Thoracic aorta (tissue), 2 donors: Measurements from ENCODE around the gene CNGB1. TPM values are rescaled to one million over a fixed set of nuclear protein-coding genes. Genes with fewer than 3 reads are reported as not detected.

ENCODE experiments used
- ATAC-seq: fragments of 150-250 bp; one replicate; pipeline ENCODE4 v1.8.0; 2017; ENCODE audit warnings: low read depth; ENCODE audit not compliant: insufficient number of reproducible peaks, low FRiP score
- DNase-seq: peaks from one replicate; pipeline ENCODE4 v3.0.0-alpha.2; 2020; ENCODE audit warnings: low spot score
- H3K27ac ChIP-seq, 2 donors: fragments of 200-600 bp; sonication (generic); 1 replicate in 1 of 2; 2 replicates in 1 of 2; pipeline ENCODE4 v1.5.1; 2016; ENCODE audit warnings: mild to moderate bottlenecking in 2 of 2, moderate library complexity in 2 of 2
- H3K27me3 ChIP-seq: fragments of 200-600 bp; sonication (generic); replicated peaks from 2 replicates; pipeline ENCODE4 v1.6.0; 2016; ENCODE audit warnings: mild to moderate bottlenecking; ENCODE audit not compliant: insufficient read depth
- H3K36me3 ChIP-seq: fragments of 200-600 bp; sonication (generic); one replicate; pipeline ENCODE4 v1.5.1; 2016
- H3K4me1 ChIP-seq, 2 donors: fragments of 200-600 bp; sonication (generic); 1 replicate in 1 of 2; 2 replicates in 1 of 2; pipeline versions ENCODE4 v1.5.1 to v1.6.0; 2016; ENCODE audit warnings: low read depth in 2 of 2, mild to moderate bottlenecking in 1 of 2; ENCODE audit not compliant: control insufficient read depth in 1 of 2
- H3K4me3 ChIP-seq: fragments of 200-600 bp; sonication (generic); 2 replicates; pipeline ENCODE4 v1.5.1; 2016; ENCODE audit warnings: mild to moderate bottlenecking
- H3K9me3 ChIP-seq: fragments of 200-600 bp; sonication (generic); 2 replicates; pipeline ENCODE4 v1.5.1; 2016
- total RNA-seq, 2 donors: library from RNA; depleted of rRNA; stranded (reverse); fragments of >200 nt; gene quantifications; one replicate each; pipeline versions ENCODE4 v1.1.0 to v1.2.3, GENCODE V29; 2016
- TF ChIP-seq, protein P1 (sequence below): fragments of 200-600 bp; sonication (generic); IDR thresholded peaks from one replicate; pipeline ENCODE4 v1.5.1; 2019; ENCODE audit warnings: antibody characterized with exemption

Gene CNGB1
- total RNA-seq, 2 donors from 2014 or later = not detected

DNA sequence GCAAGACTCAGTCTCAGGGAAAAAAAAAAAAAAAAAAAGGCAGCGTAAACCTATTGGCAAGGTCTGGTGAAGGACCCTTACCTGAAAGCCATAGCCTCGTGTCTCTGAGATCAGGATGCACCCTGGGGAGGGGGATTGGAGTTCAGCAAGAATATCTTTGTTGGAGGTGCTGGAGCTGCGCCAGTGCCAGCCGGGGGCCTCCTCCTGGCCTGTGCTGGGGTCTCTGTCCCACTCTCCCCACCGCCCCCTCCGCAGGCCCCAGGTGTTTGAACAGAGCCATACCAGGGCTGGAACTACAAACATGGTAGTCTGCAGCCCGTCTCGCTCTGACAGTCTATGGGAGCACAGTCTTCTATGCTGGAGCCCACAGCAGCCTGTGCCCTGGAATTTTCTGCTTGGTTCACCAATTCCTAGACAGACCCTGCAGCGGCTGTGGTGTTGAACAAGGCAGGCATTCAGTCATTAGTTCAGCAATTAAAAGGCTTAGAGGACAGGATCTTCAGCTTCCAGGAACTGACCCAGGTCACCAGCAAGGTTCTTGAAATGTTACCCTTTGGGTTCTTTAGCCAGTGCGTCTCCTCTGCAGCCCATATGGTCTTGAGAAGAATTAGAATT, 126.4 kb downstream of the CNGB1 start:
- no peak overlapping the region for H3K4me3 ChIP-seq
- TF ChIP-seq, protein P1, sequence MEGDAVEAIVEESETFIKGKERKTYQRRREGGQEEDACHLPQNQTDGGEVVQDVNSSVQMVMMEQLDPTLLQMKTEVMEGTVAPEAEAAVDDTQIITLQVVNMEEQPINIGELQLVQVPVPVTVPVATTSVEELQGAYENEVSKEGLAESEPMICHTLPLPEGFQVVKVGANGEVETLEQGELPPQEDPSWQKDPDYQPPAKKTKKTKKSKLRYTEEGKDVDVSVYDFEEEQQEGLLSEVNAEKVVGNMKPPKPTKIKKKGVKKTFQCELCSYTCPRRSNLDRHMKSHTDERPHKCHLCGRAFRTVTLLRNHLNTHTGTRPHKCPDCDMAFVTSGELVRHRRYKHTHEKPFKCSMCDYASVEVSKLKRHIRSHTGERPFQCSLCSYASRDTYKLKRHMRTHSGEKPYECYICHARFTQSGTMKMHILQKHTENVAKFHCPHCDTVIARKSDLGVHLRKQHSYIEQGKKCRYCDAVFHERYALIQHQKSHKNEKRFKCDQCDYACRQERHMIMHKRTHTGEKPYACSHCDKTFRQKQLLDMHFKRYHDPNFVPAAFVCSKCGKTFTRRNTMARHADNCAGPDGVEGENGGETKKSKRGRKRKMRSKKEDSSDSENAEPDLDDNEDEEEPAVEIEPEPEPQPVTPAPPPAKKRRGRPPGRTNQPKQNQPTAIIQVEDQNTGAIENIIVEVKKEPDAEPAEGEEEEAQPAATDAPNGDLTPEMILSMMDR = no peak
- H3K36me3 ChIP-seq = no peaks in the 10 kb centered on the region
- ATAC-seq = no peak
- no peak overlapping the region for H3K27ac ChIP-seq
- H3K9me3 ChIP-seq = no peaks in the 10 kb centered on the region
- H3K27me3 ChIP-seq = no peaks in the 10 kb centered on the region
- DNase-seq = no peak
- H3K4me1 ChIP-seq = no peaks in the 10 kb centered on the region

DNA sequence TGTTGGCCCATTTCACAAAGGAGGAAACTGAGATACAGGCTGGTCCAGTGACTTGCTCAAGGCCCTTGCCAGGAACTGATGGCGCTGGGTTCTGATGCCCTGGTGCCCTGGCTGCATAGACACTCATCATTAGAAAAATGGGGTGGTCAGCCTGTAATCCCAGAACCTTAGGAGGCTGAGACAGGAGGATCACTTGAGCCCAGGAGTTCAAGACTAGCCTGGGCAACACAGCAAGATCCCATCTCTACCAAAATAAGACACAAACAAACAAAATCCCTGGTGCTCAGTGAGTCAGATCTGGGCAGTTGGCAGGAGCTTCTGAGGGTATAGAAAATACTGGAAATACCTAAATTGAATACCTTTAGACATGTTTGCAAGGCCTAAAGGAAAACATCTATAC, 127.5 kb downstream of the CNGB1 start:
- no peak for ATAC-seq
- Histone ChIP-seq H3K4me1 (no peaks in the 10 kb centered on the region), H3K9me3 (no peaks in the 10 kb centered on the region), H3K36me3 (no peaks in the 10 kb centered on the region), H3K27ac (no peak overlapping the region), H3K4me3 (no peak overlapping the region), H3K27me3 (no peaks in the 10 kb centered on the region)
- no peak for DNase-seq
- TF ChIP-seq, protein P1 = no peak

DNA sequence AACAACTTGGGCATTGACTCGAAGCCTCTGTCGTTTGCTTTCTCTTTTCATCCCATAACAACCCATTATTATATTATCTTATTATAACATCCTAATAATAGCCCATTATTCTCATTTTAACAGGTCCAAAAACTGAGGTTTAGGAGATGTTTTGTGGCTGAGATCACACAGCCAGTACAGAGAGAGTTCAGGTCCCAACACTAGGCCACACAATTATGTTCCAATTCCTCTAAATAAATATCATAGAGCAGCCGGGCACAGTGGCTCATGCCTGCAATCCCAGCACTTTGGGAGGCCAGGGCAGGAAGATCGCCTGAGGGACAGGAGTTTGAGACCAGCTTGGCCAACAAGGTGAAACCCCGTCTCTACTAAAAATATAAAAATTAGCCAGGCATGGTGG, 128.3 kb downstream of the CNGB1 start:
- no peaks in the 10 kb centered on the region for H3K4me1 ChIP-seq
- no peaks in the 10 kb centered on the region for H3K9me3 ChIP-seq
- TF ChIP-seq, protein P1 = no peak
- ATAC-seq = no peak
- H3K4me3 ChIP-seq = no peak overlapping the region
- H3K36me3 ChIP-seq = no peaks in the 10 kb centered on the region
- no peak overlapping the region for H3K27ac ChIP-seq
- DNase-seq = no peak
- H3K27me3 ChIP-seq = no peaks in the 10 kb centered on the region

DNA sequence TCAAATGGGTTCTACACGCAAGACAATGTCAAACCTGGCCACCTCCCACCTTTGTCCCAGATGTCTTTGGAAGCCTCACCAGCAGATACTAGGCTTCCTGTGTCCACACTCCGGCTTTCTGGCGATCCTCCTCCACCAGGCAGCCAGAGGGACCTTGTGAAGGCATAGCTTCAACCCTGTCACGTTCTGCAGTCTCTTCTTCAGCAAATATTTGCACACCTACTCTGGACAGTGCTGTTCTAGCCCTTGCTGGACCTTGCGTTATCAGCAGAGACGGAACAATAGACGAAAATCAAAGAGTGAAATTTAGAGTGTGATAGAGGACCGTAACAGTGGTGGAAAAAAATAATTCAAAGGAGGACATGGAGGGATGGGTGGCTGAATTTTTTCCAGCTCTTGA, 130.1 kb downstream of the CNGB1 start:
- H3K4me1 ChIP-seq = no peaks in the 10 kb centered on the region
- no peak for ATAC-seq
- TF ChIP-seq, protein P1 = no peak
- no peaks in the 10 kb centered on the region for H3K36me3 ChIP-seq
- no peak overlapping the region for H3K27ac ChIP-seq
- H3K27me3 ChIP-seq = no peaks in the 10 kb centered on the region
- H3K9me3 ChIP-seq = no peaks in the 10 kb centered on the region
- no peak for DNase-seq
- no peak overlapping the region for H3K4me3 ChIP-seq

DNA sequence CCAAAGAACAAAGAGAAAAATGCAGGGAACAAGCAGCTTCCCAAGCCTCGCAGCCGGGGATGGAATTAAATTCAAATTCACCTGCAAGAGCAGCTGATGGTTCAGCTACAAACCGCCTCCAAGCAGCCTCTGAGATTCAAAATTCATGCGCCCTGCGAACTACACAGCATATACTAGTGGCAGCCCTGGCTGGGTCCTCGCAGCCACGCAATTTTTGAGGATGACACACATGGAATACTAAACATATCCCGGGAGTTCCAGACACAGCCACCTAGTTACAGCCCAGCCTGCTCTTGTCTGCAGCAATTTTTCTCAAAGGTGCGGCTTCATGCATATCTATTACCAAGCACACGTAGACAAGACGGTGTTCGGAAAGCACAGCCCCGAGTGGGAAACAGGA, 132.8 kb downstream of the CNGB1 start:
- H3K27me3 ChIP-seq = no peaks in the 10 kb centered on the region
- TF ChIP-seq, protein P1 = no peak
- DNase-seq = no peak
- no peaks in the 10 kb centered on the region for H3K36me3 ChIP-seq
- H3K4me3 ChIP-seq = no peak overlapping the region
- no peaks in the 10 kb centered on the region for H3K9me3 ChIP-seq
- no peaks in the 10 kb centered on the region for H3K4me1 ChIP-seq
- H3K27ac ChIP-seq = no peak overlapping the region
- ATAC-seq = no peak
